GM19467 (cell line): ENCODE results near the gene CMIP.

Experiments
- ATAC-seq: cut with Tn5 transposase; IDR thresholded peaks from one replicate; pipeline ENCODE4 v1.9.1; 2021; ENCODE audit warnings: mild to moderate bottlenecking, moderate library complexity; ENCODE audit not compliant: unreplicated experiment

Gene CMIP

GRCh38 chr16:81458827-81459598 is 14.4 kb downstream of the CMIP start:
- no peak for ATAC-seq

GRCh38 chr16:81460075-81460474 is 15.5 kb downstream of the CMIP start:
- ATAC-seq, result no peak

- ATAC-seq, result no peak
Observed at GRCh38 chr16:81461243-81461642, 16.6 kb downstream of the CMIP start.

- no peak for ATAC-seq
Observed at GRCh38 chr16:81461766-81462165, 17.2 kb downstream of the CMIP start.

- ATAC-seq, result no peak
Observed at GRCh38 chr16:81462683-81463082, 18.1 kb downstream of the CMIP start.

GRCh38 chr16:81463296-81463890 is 18.8 kb downstream of the CMIP start:
- no peak for ATAC-seq

- ATAC-seq, result no peak
Observed at GRCh38 chr16:81464279-81464678, 19.7 kb downstream of the CMIP start.

GRCh38 chr16:81465375-81465943 is 20.9 kb downstream of the CMIP start:
- ATAC-seq, result no peak

- ATAC-seq, result no peak
Observed at GRCh38 chr16:81466356-81466980, 21.9 kb downstream of the CMIP start.

GRCh38 chr16:81467072-81467471 is 22.5 kb downstream of the CMIP start:
- no peak for ATAC-seq

- ATAC-seq, result no peak
Observed at GRCh38 chr16:81467815-81468214, 23.2 kb downstream of the CMIP start.

- ATAC-seq, result no peak
Observed at GRCh38 chr16:81468269-81468902, 23.8 kb downstream of the CMIP start.

- no peak for ATAC-seq
Observed at GRCh38 chr16:81469183-81469677, 24.6 kb downstream of the CMIP start.

- peak; percentile 81 for ATAC-seq
Observed at GRCh38 chr16:81469710-81470535, 25.3 kb downstream of the CMIP start.

- ATAC-seq, result no peak
Observed at GRCh38 chr16:81470796-81471636, 26.4 kb downstream of the CMIP start.

GRCh38 chr16:81471882-81472281 is 27.3 kb downstream of the CMIP start:
- ATAC-seq, result no peak

GRCh38 chr16:81472391-81472790 is 27.8 kb downstream of the CMIP start:
- no peak for ATAC-seq

- ATAC-seq, result no peak
Observed at GRCh38 chr16:81473066-81473488, 28.5 kb downstream of the CMIP start.

- ATAC-seq, result no peak
Observed at GRCh38 chr16:81473558-81473957, 28.9 kb downstream of the CMIP start.
